Stimulated activated CD4-positive, alpha-beta T cell treated with anti-CD3 and anti-CD28 coated beads, Interleukin-2, amount 100 ng/mL, for 24 hours (primary cell): ENCODE results near the gene MLC1.

Source experiments
- DNase-seq, 2 donors: peaks; one replicate each; pipeline ENCODE4 v3.0.0-alpha.2; 2020

The MLC1 gene

GRCh38 chr22:50074551-50075530 is 10.4 kb downstream of the MLC1 start:
- DNase-seq, result no peak

DNA sequence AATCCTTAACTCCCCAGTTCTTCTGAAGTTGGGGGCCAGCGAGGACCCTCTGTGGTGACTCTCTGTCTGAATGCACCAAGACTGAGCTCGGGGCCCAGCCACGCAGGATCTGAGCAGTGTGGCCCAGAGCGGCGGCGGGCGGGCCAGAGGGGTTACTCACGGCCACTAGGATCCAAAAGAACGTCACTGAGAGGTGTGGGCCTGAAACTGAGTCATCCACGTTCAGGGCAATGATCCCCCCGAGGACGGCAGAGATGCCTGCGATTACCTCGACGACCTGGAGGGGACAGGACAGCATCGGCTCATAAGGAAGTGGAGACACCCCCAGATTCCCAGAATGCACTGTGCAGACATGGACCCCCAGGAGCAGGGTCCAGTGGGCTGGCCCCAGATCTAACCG is 11.2 kb downstream of the MLC1 start:
- no peak for DNase-seq

- no peak for DNase-seq
Measured at GRCh38 chr22:50072714-50073538, 12.3 kb downstream of the MLC1 start.

DNA sequence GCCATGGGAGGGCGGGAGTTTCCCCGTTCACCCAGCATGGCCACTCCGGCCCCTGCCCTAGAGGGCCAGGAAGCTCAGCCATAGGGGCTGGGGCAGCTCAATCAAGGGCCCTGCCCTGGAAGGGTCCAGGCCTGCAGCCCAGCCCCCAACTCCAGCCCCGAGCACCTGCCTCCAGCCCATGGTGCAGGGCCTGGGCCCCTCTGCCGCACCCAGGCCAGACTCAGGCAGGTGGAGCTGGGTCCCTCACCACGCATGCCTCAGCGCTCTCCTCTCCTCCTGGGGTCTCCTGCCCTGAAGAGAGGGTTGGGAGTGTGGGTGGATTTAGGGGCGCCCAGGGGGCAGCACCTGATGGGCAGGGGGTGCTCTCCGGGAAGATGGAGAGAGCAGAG is 13.1 kb downstream of the MLC1 start:
- no peak for DNase-seq

DNA sequence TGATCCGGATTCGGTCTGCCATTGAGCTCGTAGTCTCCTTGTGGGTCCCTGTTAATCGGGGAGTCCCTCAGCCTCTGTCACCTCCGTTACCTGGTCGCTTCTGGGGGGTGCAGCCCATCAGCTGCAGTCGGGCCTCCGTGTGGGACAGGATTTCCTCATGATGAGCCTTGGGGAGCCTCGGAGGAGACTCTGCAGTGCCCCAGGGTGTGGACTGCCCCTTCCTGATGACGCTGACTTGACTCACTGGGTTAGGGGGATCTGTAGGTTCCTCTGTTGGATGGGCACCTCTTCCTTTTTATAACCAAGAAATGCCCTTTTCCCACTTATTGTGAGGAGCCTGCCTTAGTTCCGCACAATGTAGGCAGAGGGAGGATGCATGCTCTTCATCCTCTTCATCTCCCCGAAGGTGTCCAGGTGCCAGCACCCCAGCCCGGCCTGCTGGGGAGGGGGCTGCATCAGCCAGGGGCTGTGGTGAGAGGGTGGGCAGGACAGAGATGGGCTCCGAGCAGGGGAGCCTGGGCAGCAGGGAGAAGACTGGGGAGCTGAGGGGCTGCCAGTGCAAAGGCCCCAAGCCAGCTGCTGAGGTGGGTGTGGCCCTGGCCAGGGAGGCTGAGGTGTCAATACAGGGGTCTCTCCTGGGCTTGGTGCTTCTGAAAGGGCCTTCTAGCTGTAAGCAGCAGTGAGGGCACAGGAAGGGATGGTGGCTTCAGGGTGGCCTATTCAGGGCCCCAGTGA is 13.6 kb downstream of the MLC1 start:
- no peak for DNase-seq

- no peak for DNase-seq
Measured at GRCh38 chr22:50070366-50070765, 14.9 kb downstream of the MLC1 start.

DNA sequence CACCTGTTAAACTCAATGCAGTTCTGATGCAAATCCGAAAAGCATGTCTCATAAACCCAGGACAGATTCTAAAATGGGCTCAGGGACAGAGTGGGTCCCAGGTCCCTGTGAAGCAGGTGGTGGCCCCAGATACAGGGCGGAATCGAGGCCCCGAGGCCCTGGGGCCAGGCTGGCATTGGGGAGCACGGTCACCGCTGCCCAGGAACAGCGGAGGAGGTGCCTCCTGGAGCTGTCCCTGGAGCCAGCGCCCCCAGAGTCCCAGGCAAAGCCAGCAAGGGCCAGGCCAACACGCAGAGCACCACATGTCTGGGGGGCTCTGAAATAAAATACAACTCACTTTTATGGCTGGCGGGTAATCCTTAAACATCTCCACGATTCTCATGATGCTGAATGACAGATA is 17.1 kb downstream of the MLC1 start:
- no peak for DNase-seq

DNA sequence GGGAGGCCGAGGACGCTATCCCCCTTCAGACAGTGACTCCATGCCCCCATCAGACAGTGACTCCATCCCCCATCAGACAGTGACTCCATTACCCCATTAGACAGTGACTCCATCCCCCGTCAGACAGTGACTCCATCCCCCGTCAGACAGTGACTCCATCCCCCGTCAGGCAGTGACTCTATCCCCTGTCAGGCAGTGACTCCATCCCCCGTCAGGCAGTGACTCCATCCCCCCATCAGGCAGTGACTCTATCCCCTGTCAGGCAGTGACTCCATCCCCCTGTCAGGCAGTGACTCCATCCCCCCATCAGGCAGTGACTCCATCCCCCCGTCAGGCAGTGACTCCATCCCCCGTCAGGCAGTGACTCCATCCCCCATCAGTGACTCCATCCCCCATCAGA is 18.0 kb downstream of the MLC1 start:
- DNase-seq, result no peak

DNA sequence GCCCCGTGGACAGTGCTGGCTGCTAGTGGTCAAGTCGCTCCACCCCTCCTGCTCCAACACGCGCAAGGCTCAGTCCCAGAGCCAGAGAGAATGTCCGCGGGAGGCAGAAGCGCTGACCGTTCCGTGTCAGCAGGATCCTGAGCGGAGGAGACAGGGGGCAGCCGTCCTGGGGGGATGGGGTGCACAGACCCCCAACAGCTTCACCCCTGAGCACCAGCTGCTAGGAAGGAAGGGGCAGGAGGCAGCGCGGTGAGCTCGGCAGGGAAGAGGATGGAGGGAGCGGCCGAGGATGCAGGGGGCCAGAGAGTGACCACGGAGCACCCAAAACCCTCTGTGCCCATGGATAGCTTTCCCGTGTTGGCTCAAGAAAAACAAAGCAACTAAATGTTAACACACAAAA is 20.8 kb downstream of the MLC1 start:
- DNase-seq, result no peak

DNA sequence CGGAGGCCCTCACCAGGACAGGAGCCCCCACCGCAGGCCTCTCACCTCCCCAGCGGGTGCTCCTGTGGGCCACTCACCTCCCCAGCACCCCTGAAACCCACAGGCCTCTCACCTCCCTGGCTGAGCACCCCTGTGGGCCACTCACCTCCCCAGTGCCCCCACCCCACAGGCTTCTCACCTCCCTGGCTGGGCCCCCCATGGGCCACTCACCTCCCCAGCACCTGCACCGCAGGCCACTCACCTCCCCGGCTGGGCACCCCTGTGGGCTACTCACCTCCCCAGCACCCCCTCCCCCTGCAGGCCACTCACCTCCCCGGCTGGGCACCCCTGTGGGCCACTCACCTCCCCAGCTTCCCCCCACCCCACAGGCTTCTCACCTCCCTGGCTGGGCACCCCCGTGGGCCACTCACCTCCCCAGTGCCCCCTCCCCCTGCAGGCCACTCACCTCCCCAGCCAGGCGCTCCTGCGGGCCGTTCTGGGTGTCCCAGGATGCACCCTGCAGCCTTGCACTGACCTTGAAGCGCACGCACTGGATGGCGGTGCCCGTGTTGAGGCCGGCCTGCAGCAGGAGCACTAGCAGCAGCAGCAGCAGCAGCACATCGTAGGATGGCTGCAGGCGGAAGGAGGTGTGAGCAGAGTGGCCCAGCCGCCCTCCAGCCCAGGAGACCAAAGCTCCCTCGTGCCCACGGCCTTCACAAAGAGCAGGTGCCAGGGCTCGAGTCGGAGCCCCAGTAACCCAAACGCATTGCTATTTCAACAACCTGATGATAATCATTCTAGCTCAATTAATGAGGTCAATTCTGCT is 21.4 kb downstream of the MLC1 start:
- DNase-seq, result no peak

GRCh38 chr22:50062509-50063135 is 22.6 kb downstream of the MLC1 start:
- DNase-seq, result no peak

DNA sequence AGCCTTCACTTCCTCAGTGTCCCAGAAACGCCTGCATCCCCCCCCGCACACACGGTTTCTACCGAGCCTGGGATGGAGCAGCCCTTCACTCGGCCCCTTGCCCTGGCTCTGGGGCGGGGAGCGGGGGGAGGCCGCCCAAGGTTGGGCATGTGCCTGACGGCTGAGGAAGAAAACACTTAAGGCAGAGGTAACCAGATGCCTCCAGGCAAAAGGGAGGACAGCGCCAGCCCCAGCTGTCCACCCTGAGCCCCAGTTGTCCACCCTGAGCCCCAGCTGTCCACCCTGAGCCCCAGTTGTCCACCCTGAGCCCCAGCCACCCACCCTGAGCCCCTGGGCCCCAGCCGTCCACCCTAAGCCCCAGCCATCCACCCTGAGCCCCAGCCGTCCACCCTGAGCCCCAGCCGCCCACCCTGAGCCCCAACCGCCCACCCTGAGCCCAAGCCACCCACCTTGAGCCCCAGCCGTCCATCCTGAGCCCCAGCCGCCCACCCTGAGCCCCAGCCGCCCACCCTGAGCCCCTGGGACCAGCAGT is 23.3 kb downstream of the MLC1 start:
- DNase-seq, result no peak

- DNase-seq, result no peak
Measured at GRCh38 chr22:50061141-50061823, 23.9 kb downstream of the MLC1 start.

DNA sequence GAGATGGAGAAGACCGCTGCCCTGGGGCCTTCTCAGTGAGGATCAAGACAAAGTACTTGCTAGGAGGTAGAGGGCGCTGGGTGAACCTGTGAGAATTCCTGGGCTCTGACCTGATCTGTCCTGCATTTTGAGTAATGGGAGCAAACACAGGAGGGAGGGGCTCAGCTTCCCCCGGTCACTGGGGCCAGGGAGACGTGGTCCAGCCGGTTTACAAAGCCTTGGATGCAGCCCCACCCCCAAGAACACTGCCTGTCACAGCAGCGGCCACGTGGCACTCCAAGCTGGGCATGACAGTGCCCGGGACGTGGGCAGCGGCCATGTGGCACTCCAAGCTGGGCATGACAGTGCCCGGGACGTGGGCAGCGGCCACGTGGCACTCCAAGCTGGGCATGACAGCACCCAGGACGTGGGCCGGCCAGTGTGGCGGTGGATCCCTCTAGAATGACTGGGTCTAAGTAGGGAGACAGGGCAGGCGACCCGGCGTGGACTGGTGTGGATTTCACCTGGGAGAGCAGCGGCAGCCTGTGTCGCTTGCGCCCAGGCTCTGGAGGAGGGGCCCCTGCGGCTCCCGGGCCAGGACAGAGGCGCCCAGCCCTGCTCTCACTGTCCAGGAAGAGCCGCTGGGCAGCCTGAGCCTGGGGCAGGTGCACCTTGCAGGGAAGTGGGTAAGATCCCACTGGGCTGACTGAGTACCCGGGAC is 24.6 kb downstream of the MLC1 start:
- DNase-seq, result no peak

- no peak for DNase-seq
Measured at GRCh38 chr22:50059881-50060262, 25.4 kb downstream of the MLC1 start.

- no peak for DNase-seq
Measured at GRCh38 chr22:50058906-50059880, 26.0 kb downstream of the MLC1 start.

- DNase-seq, result no peak
Measured at GRCh38 chr22:50058061-50058905, 26.9 kb downstream of the MLC1 start, which contains the start of gene TTLL8. TSS of gene TTLL8 (minus strand) at chr22:50058298.
